ENCODE measurements around the gene DPF3. TPM values are rescaled to one million over a fixed set of nuclear protein-coding genes. Genes with fewer than 3 reads are reported as not detected.

The DPF3 gene
- total RNA-seq, 1 experiment from 2014 or later = not detected

DNA sequence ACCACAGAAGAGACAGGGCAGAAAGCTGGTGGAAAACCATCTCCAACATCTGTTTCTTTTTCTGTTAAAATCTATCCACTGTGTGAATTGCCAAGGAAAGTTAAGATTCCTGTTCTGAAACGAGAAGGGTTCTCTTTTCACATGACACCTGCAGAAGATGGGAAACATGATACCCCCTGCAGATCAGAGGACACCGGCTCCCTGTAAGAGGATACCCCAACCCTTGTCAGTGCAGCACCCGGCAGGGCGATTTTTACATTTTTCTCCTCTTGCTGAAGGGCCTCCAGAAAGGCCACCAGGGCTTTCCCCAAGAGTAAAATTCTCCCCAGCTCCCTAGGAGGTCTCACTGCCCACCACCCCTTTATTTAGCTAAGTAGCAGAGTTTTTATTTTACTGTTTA is 48.2 kb downstream of the DPF3 start:
- no TSS peak for BruUV-seq (replicated peaks)
- no peak for DNase-seq (ENCODE audit: low read depth, low spot score)
- Histone ChIP-seq H3K9me3 (ENCODE audit: control insufficient read depth, insufficient read depth, low read depth, low read length) (no peaks in the 10 kb centered on the region), H3K4me1 (ENCODE audit: control insufficient read depth, insufficient read depth, low read length) (no peaks in the 10 kb centered on the region), H3K4me3 (ENCODE audit: low read depth in 2 of 2, low read length in 2 of 2) (no peak overlapping the region), H3K27ac (ENCODE audit: low read length) (no peak overlapping the region), H3K27me3 (ENCODE audit: control insufficient read depth, insufficient read depth, low read length) (no peaks in the 10 kb centered on the region), H3K36me3 (ENCODE audit: control insufficient read depth, insufficient read depth, low read length) (no peaks in the 10 kb centered on the region)
- ChIA-PET POLR2A (no interaction called here), CTCF (no interaction called here)
- intact Hi-C loops (cut with micrococcal nuclease; ENCODE audit: unreplicated experiment) = no loop called here
- no peak for ATAC-seq
- no peak for TF ChIP-seq TCF7L2 (IDR thresholded peaks at IDR 0.05; ENCODE audit: low read depth, low read length)
- no peak for TF ChIP-seq POLR2AphosphoS5 (IDR thresholded peaks at IDR 0.05; ENCODE audit: low read depth, low read length)
- TF ChIP-seq SIN3A (IDR thresholded peaks at IDR 0.05; ENCODE audit: borderline replicate concordance, insufficient read depth, low read depth, low read length) = no peak
- TF ChIP-seq, protein P1, sequence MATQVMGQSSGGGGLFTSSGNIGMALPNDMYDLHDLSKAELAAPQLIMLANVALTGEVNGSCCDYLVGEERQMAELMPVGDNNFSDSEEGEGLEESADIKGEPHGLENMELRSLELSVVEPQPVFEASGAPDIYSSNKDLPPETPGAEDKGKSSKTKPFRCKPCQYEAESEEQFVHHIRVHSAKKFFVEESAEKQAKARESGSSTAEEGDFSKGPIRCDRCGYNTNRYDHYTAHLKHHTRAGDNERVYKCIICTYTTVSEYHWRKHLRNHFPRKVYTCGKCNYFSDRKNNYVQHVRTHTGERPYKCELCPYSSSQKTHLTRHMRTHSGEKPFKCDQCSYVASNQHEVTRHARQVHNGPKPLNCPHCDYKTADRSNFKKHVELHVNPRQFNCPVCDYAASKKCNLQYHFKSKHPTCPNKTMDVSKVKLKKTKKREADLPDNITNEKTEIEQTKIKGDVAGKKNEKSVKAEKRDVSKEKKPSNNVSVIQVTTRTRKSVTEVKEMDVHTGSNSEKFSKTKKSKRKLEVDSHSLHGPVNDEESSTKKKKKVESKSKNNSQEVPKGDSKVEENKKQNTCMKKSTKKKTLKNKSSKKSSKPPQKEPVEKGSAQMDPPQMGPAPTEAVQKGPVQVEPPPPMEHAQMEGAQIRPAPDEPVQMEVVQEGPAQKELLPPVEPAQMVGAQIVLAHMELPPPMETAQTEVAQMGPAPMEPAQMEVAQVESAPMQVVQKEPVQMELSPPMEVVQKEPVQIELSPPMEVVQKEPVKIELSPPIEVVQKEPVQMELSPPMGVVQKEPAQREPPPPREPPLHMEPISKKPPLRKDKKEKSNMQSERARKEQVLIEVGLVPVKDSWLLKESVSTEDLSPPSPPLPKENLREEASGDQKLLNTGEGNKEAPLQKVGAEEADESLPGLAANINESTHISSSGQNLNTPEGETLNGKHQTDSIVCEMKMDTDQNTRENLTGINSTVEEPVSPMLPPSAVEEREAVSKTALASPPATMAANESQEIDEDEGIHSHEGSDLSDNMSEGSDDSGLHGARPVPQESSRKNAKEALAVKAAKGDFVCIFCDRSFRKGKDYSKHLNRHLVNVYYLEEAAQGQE (IDR thresholded peaks at IDR 0.05; ENCODE audit: insufficient read depth in 1 of 2, low read depth in 2 of 2, low read length in 1 of 2) = no peak
- in situ Hi-C loops (cut with HindIII; ENCODE audit: low pct_unique_long_range_greater_than_20kb, low sequenced_read_pairs) = no loop called here

DNA sequence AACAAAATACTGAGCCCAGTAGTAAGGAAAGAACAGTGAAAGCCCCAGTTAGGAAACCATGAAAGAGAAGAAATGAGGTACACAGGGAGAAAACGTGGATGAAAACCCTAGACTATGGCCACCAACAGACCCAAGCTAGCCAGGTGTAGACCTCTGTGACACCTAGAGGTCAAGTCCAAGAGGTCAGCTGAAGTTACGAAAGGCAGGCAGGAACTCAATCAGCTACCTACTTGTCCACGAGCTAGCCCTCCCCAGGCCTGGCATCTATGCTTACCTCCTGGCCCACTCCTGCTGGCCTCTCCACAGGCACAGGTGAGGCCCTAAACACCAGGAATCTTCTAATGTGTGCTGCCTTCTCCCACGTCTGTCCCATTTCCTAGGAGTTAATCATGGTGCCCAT is 48.7 kb downstream of the DPF3 start:
- Histone ChIP-seq H3K9me3 (ENCODE audit: control insufficient read depth, insufficient read depth, low read depth, low read length) (no peaks in the 10 kb centered on the region), H3K36me3 (ENCODE audit: control insufficient read depth, insufficient read depth, low read length) (no peaks in the 10 kb centered on the region), H3K4me3 (ENCODE audit: low read depth in 2 of 2, low read length in 2 of 2) (no peak overlapping the region), H3K4me1 (ENCODE audit: control insufficient read depth, insufficient read depth, low read length) (no peaks in the 10 kb centered on the region), H3K27ac (ENCODE audit: low read length) (no peak overlapping the region), H3K27me3 (ENCODE audit: control insufficient read depth, insufficient read depth, low read length) (no peaks in the 10 kb centered on the region)
- ATAC-seq (no peak), DNase-seq (ENCODE audit: low read depth, low spot score) (no peak)
- TF ChIP-seq SIN3A (IDR thresholded peaks at IDR 0.05; ENCODE audit: borderline replicate concordance, insufficient read depth, low read depth, low read length) (no peak), POLR2AphosphoS5 (IDR thresholded peaks at IDR 0.05; ENCODE audit: low read depth, low read length) (no peak), TCF7L2 (IDR thresholded peaks at IDR 0.05; ENCODE audit: low read depth, low read length) (no peak)
- TF ChIP-seq, protein P2, sequence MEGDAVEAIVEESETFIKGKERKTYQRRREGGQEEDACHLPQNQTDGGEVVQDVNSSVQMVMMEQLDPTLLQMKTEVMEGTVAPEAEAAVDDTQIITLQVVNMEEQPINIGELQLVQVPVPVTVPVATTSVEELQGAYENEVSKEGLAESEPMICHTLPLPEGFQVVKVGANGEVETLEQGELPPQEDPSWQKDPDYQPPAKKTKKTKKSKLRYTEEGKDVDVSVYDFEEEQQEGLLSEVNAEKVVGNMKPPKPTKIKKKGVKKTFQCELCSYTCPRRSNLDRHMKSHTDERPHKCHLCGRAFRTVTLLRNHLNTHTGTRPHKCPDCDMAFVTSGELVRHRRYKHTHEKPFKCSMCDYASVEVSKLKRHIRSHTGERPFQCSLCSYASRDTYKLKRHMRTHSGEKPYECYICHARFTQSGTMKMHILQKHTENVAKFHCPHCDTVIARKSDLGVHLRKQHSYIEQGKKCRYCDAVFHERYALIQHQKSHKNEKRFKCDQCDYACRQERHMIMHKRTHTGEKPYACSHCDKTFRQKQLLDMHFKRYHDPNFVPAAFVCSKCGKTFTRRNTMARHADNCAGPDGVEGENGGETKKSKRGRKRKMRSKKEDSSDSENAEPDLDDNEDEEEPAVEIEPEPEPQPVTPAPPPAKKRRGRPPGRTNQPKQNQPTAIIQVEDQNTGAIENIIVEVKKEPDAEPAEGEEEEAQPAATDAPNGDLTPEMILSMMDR (IDR thresholded peaks at IDR 0.05) = no peak
- TF ChIP-seq, protein P1 (IDR thresholded peaks at IDR 0.05; ENCODE audit: insufficient read depth in 1 of 2, low read depth in 2 of 2, low read length in 1 of 2) = no peak
- intact Hi-C loops (cut with micrococcal nuclease; ENCODE audit: unreplicated experiment) (no loop called here), in situ Hi-C loops (cut with HindIII; ENCODE audit: low pct_unique_long_range_greater_than_20kb, low sequenced_read_pairs) (no loop called here)
- BruUV-seq (replicated peaks) = no TSS peak
- POLR2A ChIA-PET = no interaction called here
- CTCF ChIA-PET = no interaction called here
